Neural cell (in vitro differentiated cells): ENCODE data around the gene FCN2.

Experiments
- CTCF ChIP-seq: fragments of 450-650 bp; IDR thresholded peaks from 2 replicates; pipeline ENCODE4 v1.5.1; 2014; ENCODE audit warnings: antibody characterized with exemption, mild to moderate bottlenecking, moderate library complexity; ENCODE audit not compliant: poor library complexity, severe bottlenecking
- EP300 ChIP-seq: fragments of 450-650 bp; conservative IDR thresholded peaks from 2 replicates; pipeline ENCODE4 v1.6.1; 2014; ENCODE audit warnings: antibody characterized with exemption, mild to moderate bottlenecking, moderate library complexity; ENCODE audit not compliant: poor library complexity, severe bottlenecking
- EZH2 ChIP-seq: fragments of 200-600, 300-800 bp; shearing (Covaris generic), sonication (generic); IDR thresholded peaks from 2 replicates; pipeline ENCODE4 v1.6.1; 2014; ENCODE audit warnings: antibody characterized with exemption, low read length, borderline replicate concordance, mild to moderate bottlenecking; ENCODE audit not compliant: insufficient read depth, poor library complexity, severe bottlenecking
- MXI1 ChIP-seq: fragments of 450-650 bp; conservative IDR thresholded peaks from 2 replicates; pipeline ENCODE4 v1.6.1; 2014; ENCODE audit warnings: antibody characterized with exemption, mild to moderate bottlenecking; ENCODE audit not compliant: poor library complexity, severe bottlenecking
- POLR2AphosphoS5 ChIP-seq: IDR thresholded peaks from 2 replicates; pipeline ENCODE4 v1.6.1; 2012
- RAD21 ChIP-seq: fragments of 450-650 bp; conservative IDR thresholded peaks from 2 replicates; pipeline ENCODE4 v1.6.1; 2014; ENCODE audit warnings: antibody characterized with exemption, mild to moderate bottlenecking, moderate library complexity
- TAF1 ChIP-seq: IDR thresholded peaks from 2 replicates; pipeline ENCODE4 v1.6.1; 2012; ENCODE audit warnings: low read depth

GRCh38 chr9:134913041-134913712 lies 32.6 kb downstream of the FCN2 start:
- no peak for TF ChIP-seq CTCF
- TF ChIP-seq EZH2 = no peak
- TF ChIP-seq EP300 = no peak
- no peak for TF ChIP-seq TAF1
- no peak for TF ChIP-seq RAD21
- no peak for TF ChIP-seq MXI1
- TF ChIP-seq POLR2AphosphoS5 = no peak
